ENCODE measurements around the gene SUFU. TPM values are rescaled to one million over a fixed set of nuclear protein-coding genes. Genes with fewer than 3 reads are reported as not detected.

SUFU gene
- total and polyA plus RNA-seq, 10 donors: 2.0 to 21.9 (median 13.0) TPM

- H3K9me3 ChIP-seq: no peaks in the 10 kb centered on the region
- H3K27ac ChIP-seq: peak overlapping the region; percentile 36 to 78 (median 63)
- H3K4me1 ChIP-seq: peaks cover 12 to 63% (median 44%) of the 10 kb centered on the region in 6 donors
- no peak for DNase-seq
- WGBS, 5 donors: 41 to 80% (median 59%) methylated on average over 2 to 3 of the region's 3 CpGs
- peaks cover 0 to 97% (median 32%) of the 10 kb centered on the region in 6 donors for H3K36me3 ChIP-seq
- intact Hi-C loops (cut with DNase I; ENCODE audit: low total_unique reads): no loop called here
- no peak for TF ChIP-seq POLR2A (IDR thresholded peaks at IDR 0.05)
- TF ChIP-seq, protein P1, sequence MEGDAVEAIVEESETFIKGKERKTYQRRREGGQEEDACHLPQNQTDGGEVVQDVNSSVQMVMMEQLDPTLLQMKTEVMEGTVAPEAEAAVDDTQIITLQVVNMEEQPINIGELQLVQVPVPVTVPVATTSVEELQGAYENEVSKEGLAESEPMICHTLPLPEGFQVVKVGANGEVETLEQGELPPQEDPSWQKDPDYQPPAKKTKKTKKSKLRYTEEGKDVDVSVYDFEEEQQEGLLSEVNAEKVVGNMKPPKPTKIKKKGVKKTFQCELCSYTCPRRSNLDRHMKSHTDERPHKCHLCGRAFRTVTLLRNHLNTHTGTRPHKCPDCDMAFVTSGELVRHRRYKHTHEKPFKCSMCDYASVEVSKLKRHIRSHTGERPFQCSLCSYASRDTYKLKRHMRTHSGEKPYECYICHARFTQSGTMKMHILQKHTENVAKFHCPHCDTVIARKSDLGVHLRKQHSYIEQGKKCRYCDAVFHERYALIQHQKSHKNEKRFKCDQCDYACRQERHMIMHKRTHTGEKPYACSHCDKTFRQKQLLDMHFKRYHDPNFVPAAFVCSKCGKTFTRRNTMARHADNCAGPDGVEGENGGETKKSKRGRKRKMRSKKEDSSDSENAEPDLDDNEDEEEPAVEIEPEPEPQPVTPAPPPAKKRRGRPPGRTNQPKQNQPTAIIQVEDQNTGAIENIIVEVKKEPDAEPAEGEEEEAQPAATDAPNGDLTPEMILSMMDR (IDR thresholded peaks at IDR 0.05 in 8 of 11, conservative IDR thresholded peaks at IDR 0.05 in 3 of 11): peak; percentile 48 to 86 (median 70)
- TF ChIP-seq POLR2AphosphoS5 (IDR thresholded peaks at IDR 0.05): peak in 1 of 3 donors; percentile 13
- no peak overlapping the region for H3K4me3 ChIP-seq
- H3K27me3 ChIP-seq (replicated peaks in 1 of 7): no peaks in the 10 kb centered on the region
These were observed 92.8 kb downstream of the SUFU start for GRCh38 chr10:102596506-102596971.

DNA sequence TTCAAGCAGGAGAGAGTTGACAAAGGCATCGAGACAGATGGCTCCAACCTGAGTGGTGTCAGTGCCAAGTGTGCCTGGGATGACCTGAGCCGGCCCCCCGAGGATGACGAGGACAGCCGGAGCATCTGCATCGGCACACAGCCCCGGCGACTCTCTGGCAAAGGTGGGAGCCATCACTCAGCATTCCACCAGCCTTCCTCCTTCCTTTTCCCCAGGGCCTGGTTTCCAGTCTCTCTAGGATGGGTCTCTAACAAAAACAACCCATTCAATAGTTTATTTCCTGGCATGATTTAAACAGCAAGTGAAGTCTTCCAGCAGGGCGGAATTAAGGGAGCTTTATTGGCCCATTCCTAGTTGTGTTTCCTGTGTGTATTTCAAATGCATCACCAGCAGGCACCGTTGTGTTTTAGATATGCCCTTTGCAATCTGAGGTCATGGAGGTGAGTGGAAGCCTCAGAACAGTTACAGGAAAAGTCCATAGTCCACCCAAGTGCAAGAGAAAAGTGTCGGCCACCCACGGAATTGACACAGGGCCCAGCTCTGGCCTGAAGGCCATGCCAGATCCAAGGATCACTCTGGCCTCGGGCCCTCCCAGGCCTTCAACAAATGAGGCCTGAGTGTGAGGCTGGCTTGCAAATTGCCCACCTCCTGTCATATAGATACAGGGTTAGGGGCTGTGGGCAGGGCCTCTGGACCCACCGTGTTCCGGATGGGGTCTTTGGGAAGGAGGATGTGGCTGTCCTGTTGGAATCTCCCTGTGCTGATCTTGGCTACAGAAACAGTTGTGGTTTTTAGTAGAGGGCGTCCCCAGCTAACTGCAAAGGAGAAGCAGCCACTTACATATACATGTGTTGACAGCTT lies 93.6 kb downstream of the SUFU start:
- TF ChIP-seq POLR2A (IDR thresholded peaks at IDR 0.05) (no peak), POLR2AphosphoS5 (IDR thresholded peaks at IDR 0.05) (no peak)
- TF ChIP-seq, protein P1 (IDR thresholded peaks at IDR 0.05 in 8 of 11, conservative IDR thresholded peaks at IDR 0.05 in 3 of 11): no peak
- Histone ChIP-seq H3K27me3 (replicated peaks in 1 of 7) (no peaks in the 10 kb centered on the region), H3K4me1 (peaks cover 15 to 71% (median 51%) of the 10 kb centered on the region in 6 donors), H3K36me3 (peaks cover 0 to 99% (median 32%) of the 10 kb centered on the region in 6 donors), H3K4me3 (no peak overlapping the region), H3K27ac (peak overlapping the region; percentile 36 to 78 (median 63)), H3K9me3 (no peaks in the 10 kb centered on the region)
- 36 to 68% (median 56%) methylated on average over 12 to 16 of the region's 16 CpGs for WGBS, 5 donors
- intact Hi-C loops (cut with DNase I; ENCODE audit: low total_unique reads): no loop called here
- DNase-seq: no peak

DNA sequence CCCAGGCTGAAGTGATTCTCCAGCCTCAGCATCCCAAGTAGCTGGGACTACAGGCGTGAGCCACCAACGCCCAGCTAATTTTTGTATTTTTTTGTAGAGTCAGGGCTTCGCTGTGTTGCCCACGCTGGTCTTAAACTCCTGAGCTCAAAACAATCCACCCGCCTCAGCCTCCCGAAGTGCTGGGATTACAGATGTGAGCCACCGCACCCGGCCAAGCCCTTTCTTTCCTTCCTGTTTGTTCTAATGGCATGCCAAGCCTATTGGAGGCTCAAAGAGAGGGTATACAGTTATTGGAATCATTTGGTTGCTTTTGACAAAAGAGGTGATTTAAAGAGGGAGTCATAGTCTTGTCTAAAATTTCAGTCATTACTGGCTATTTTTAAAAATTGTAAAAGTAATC lies 94.5 kb downstream of the SUFU start:
- 51 to 61% (median 57%) methylated on average over 8 of the region's 8 CpGs for WGBS, 5 donors
- no peak for DNase-seq
- Histone ChIP-seq H3K4me1 (peaks cover 19 to 80% (median 56%) of the 10 kb centered on the region in 6 donors), H3K4me3 (no peak overlapping the region), H3K27ac (peak overlapping the region in 7 of 8 donors; percentile 12 to 78 (median 70)), H3K36me3 (peaks cover 0 to 98% (median 33%) of the 10 kb centered on the region in 6 donors), H3K27me3 (replicated peaks in 1 of 7) (no peaks in the 10 kb centered on the region), H3K9me3 (no peaks in the 10 kb centered on the region)
- TF ChIP-seq, protein P1 (IDR thresholded peaks at IDR 0.05 in 8 of 11, conservative IDR thresholded peaks at IDR 0.05 in 3 of 11): no peak
- intact Hi-C loops (cut with DNase I; ENCODE audit: low total_unique reads): no loop called here

All from spleen (tissue), 11 donors.